Measurements from ENCODE around the gene FBXW7.

FBXW7 gene

GRCh38 chr4:152535360-152535902 is 461 bp downstream of the FBXW7 start (continued):
- TF ChIP-seq PPARA (CRISPR knock-in tag; IDR thresholded peaks at IDR 0.05; ENCODE audit: borderline replicate concordance): no peak
- TF ChIP-seq ISL1 (CRISPR knock-in tag; IDR thresholded peaks at IDR 0.05): no peak
- TF ChIP-seq ZC3H10 (CRISPR knock-in tag; IDR thresholded peaks at IDR 0.05): no peak
- TF ChIP-seq SNAI2 (CRISPR knock-in tag; IDR thresholded peaks at IDR 0.05): no peak
- no peak for TF ChIP-seq ZFP3 (CRISPR knock-in tag; IDR thresholded peaks at IDR 0.05)
- no peak for TF ChIP-seq RARB (CRISPR knock-in tag; IDR thresholded peaks at IDR 0.05)

- ATAC-seq: peak; percentile 11
- TF ChIP-seq, protein P1, sequence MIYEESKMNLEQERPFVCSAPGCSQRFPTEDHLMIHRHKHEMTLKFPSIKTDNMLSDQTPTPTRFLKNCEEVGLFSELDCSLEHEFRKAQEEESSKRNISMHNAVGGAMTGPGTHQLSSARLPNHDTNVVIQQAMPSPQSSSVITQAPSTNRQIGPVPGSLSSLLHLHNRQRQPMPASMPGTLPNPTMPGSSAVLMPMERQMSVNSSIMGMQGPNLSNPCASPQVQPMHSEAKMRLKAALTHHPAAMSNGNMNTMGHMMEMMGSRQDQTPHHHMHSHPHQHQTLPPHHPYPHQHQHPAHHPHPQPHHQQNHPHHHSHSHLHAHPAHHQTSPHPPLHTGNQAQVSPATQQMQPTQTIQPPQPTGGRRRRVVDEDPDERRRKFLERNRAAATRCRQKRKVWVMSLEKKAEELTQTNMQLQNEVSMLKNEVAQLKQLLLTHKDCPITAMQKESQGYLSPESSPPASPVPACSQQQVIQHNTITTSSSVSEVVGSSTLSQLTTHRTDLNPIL (CRISPR knock-in tag; IDR thresholded peaks at IDR 0.05; ENCODE audit: low read depth): no peak
- TF ChIP-seq CSDC2 (CRISPR knock-in tag; IDR thresholded peaks at IDR 0.05): no peak
- TF ChIP-seq ZC3H10 (CRISPR knock-in tag; IDR thresholded peaks at IDR 0.05): no peak
- no peak for TF ChIP-seq TOX (CRISPR knock-in tag; IDR thresholded peaks at IDR 0.05; ENCODE audit: borderline replicate concordance)
- TF ChIP-seq, protein P2, sequence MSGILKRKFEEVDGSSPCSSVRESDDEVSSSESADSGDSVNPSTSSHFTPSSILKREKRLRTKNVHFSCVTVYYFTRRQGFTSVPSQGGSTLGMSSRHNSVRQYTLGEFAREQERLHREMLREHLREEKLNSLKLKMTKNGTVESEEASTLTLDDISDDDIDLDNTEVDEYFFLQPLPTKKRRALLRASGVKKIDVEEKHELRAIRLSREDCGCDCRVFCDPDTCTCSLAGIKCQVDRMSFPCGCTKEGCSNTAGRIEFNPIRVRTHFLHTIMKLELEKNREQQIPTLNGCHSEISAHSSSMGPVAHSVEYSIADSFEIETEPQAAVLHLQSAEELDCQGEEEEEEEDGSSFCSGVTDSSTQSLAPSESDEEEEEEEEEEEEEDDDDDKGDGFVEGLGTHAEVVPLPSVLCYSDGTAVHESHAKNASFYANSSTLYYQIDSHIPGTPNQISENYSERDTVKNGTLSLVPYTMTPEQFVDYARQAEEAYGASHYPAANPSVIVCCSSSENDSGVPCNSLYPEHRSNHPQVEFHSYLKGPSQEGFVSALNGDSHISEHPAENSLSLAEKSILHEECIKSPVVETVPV (CRISPR knock-in tag; IDR thresholded peaks at IDR 0.05): no peak
- no peak for TF ChIP-seq SNAI2 (CRISPR knock-in tag; IDR thresholded peaks at IDR 0.05)
Measured at GRCh38 chr4:152534541-152535359, 1.1 kb downstream of the FBXW7 start.

- no peak for ATAC-seq
Measured at GRCh38 chr4:152531479-152531878, 4.4 kb downstream of the FBXW7 start.

More at GRCh38 chr4:152531479-152531878, 4.4 kb downstream of the FBXW7 start:
- no peak for TF ChIP-seq TSHZ2 (CRISPR knock-in tag; IDR thresholded peaks at IDR 0.05)
- TF ChIP-seq, protein P3, sequence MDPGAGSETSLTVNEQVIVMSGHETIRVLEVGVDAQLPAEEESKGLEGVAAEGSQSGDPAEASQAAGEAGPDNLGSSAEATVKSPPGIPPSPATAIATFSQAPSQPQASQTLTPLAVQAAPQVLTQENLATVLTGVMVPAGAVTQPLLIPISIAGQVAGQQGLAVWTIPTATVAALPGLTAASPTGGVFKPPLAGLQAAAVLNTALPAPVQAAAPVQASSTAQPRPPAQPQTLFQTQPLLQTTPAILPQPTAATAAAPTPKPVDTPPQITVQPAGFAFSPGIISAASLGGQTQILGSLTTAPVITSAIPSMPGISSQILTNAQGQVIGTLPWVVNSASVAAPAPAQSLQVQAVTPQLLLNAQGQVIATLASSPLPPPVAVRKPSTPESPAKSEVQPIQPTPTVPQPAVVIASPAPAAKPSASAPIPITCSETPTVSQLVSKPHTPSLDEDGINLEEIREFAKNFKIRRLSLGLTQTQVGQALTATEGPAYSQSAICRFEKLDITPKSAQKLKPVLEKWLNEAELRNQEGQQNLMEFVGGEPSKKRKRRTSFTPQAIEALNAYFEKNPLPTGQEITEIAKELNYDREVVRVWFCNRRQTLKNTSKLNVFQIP (CRISPR knock-in tag; IDR thresholded peaks at IDR 0.05; ENCODE audit: borderline replicate concordance, low read depth): no peak
- no peak for TF ChIP-seq CSDC2 (CRISPR knock-in tag; IDR thresholded peaks at IDR 0.05)
- TF ChIP-seq SNAI2 (CRISPR knock-in tag; IDR thresholded peaks at IDR 0.05): no peak
- no peak for TF ChIP-seq ARNTL (CRISPR knock-in tag; IDR thresholded peaks at IDR 0.05; ENCODE audit: borderline replicate concordance, low read depth)
- TF ChIP-seq ZNF70 (CRISPR knock-in tag; IDR thresholded peaks at IDR 0.05): no peak
- TF ChIP-seq, protein P1 (CRISPR knock-in tag; IDR thresholded peaks at IDR 0.05; ENCODE audit: low read depth): no peak
- TF ChIP-seq TOX (CRISPR knock-in tag; IDR thresholded peaks at IDR 0.05; ENCODE audit: borderline replicate concordance): no peak
- no peak for TF ChIP-seq ISL1 (CRISPR knock-in tag; IDR thresholded peaks at IDR 0.05)
- TF ChIP-seq OSR1 (CRISPR knock-in tag; IDR thresholded peaks at IDR 0.05): no peak
- no peak for TF ChIP-seq BACH2 (CRISPR knock-in tag; IDR thresholded peaks at IDR 0.05; ENCODE audit: borderline replicate concordance)
- TF ChIP-seq, protein P2 (CRISPR knock-in tag; IDR thresholded peaks at IDR 0.05): no peak
- TF ChIP-seq ZFP30 (CRISPR knock-in tag; IDR thresholded peaks at IDR 0.05): no peak
- TF ChIP-seq ZNF8 (CRISPR knock-in tag; IDR thresholded peaks at IDR 0.05): no peak
- no peak for TF ChIP-seq RARB (CRISPR knock-in tag; IDR thresholded peaks at IDR 0.05)
- no peak for TF ChIP-seq ZC3H10 (CRISPR knock-in tag; IDR thresholded peaks at IDR 0.05)
- no peak for TF ChIP-seq PPARA (CRISPR knock-in tag; IDR thresholded peaks at IDR 0.05; ENCODE audit: borderline replicate concordance)
- no peak for TF ChIP-seq TCF4 (CRISPR knock-in tag; IDR thresholded peaks at IDR 0.05; ENCODE audit: borderline replicate concordance)
- TF ChIP-seq GLIS3 (CRISPR knock-in tag; IDR thresholded peaks at IDR 0.05): no peak
